ENCODE measurements around the gene QDPR. TPM values are rescaled to one million over a fixed set of nuclear protein-coding genes. Genes with fewer than 3 reads are reported as not detected.
"Not testable (repeated sequence)": the region's sequence is repeated elsewhere in the genome, so short reads cannot be mapped to it uniquely, and the experiment has no call there.

The QDPR gene
- total RNA-seq, 1 donor from 2014 or later, result 25.2 TPM

DNA sequence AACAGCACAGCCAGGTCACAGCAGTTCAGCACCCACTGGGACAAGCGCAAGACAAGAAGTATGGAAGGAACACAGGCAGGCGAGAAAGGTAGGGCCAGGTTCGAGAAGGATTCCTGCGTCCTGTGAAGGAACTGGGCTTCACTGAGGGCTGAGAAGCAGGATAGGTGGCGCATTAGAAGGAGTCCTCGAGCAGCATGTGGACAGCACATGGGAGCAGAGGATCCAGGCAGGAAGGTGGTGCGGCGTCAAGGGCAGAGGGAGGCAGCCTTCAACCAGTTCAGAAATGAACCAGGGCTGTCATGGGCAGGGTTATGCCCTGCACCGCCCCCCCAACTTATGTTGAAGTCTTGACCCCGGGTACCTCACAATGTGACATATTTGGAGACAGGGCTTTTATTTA, 34.3 kb upstream of the QDPR start:
- Mint-ChIP-seq H3K36me3 (no peaks in the 10 kb centered on the region), H3K27me3 (ENCODE audit: low read depth) (peaks cover 6% of the 10 kb centered on the region), H3K27ac (no peak overlapping the region), H3K4me1 (peaks cover 3% of the 10 kb centered on the region), H3K4me3 (no peak overlapping the region), H3K9me3 (no peaks in the 10 kb centered on the region)
- TF ChIP-seq, protein P1, sequence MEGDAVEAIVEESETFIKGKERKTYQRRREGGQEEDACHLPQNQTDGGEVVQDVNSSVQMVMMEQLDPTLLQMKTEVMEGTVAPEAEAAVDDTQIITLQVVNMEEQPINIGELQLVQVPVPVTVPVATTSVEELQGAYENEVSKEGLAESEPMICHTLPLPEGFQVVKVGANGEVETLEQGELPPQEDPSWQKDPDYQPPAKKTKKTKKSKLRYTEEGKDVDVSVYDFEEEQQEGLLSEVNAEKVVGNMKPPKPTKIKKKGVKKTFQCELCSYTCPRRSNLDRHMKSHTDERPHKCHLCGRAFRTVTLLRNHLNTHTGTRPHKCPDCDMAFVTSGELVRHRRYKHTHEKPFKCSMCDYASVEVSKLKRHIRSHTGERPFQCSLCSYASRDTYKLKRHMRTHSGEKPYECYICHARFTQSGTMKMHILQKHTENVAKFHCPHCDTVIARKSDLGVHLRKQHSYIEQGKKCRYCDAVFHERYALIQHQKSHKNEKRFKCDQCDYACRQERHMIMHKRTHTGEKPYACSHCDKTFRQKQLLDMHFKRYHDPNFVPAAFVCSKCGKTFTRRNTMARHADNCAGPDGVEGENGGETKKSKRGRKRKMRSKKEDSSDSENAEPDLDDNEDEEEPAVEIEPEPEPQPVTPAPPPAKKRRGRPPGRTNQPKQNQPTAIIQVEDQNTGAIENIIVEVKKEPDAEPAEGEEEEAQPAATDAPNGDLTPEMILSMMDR (IDR thresholded peaks at IDR 0.05; ENCODE audit: unreplicated experiment), result no peak
- DNase-seq (ENCODE audit: low spot score in 2 of 2, unreplicated experiment in 2 of 2), result no peak

DNA sequence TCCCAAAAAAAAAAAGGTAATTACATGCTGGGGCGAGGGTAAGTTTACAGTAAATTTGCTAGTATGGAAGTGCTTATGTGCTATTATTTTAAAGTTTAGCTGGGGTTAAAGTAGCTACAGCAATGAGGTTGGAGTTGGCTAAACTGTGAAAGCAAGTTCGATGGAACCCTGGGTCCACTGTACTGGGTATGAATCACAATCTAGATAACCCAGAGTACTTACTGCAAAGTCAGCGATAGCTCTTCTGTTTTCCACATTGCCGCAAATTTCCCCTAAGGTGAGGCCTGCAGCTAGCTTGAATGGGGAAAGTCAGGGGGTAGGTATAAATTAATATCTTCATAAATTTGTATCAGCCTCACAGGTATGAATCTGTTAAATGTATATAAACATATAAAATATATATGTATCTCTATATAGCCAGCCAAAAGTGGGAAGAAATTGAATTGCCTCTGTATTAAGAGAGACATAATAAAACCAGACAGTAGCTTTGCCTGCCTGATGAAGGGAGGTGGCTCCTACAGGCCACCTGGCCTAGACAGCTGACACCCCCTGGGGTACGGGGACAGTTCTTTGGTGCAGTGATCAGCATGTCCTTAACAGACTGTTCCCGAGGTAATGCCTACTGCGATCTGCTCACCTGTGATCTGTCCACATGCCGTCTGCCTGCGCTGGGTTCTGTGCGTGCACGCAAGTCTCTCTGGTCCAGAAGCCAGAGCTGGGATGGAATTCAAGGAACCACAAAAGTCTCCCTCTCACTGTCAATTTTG, 33.7 kb upstream of the QDPR start:
- Mint-ChIP-seq H3K27ac (no peak overlapping the region), H3K4me1 (peaks cover 3% of the 10 kb centered on the region), H3K27me3 (ENCODE audit: low read depth) (peaks cover 5% of the 10 kb centered on the region), H3K36me3 (no peaks in the 10 kb centered on the region), H3K9me3 (no peaks in the 10 kb centered on the region), H3K4me3 (no peak overlapping the region)
- TF ChIP-seq, protein P1 (IDR thresholded peaks at IDR 0.05; ENCODE audit: unreplicated experiment), result no peak
- DNase-seq (ENCODE audit: low spot score in 2 of 2, unreplicated experiment in 2 of 2), result no peak

DNA sequence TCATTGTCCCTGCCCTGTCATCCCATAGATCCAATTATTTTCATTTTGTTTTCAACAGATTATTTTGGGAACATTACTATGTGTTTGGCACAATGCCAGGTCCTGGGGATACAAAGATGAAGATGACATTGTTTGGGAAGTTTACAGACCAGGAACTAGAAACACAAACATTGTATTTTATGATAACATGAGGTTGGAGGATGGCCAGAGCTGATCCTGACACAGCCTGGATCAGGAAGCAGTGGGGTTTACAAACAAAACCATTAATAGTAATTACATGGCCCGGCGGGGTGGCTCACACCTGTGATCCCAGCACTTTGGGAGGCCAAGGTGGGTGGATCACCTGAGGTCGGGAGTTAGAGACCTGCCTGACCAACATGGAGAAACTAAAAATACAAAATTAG, 32.9 kb upstream of the QDPR start:
- no peaks in the 10 kb centered on the region for H3K9me3 Mint-ChIP-seq
- TF ChIP-seq, protein P1 (IDR thresholded peaks at IDR 0.05; ENCODE audit: unreplicated experiment), result no peak
- DNase-seq (ENCODE audit: low spot score in 2 of 2, unreplicated experiment in 2 of 2), result no peak
- no peaks in the 10 kb centered on the region for H3K36me3 Mint-ChIP-seq
- peaks cover 5% of the 10 kb centered on the region for H3K27me3 Mint-ChIP-seq (ENCODE audit: low read depth)
- H3K27ac Mint-ChIP-seq, result no peak overlapping the region
- H3K4me3 Mint-ChIP-seq, result no peak overlapping the region
- peaks cover 3% of the 10 kb centered on the region for H3K4me1 Mint-ChIP-seq

DNA sequence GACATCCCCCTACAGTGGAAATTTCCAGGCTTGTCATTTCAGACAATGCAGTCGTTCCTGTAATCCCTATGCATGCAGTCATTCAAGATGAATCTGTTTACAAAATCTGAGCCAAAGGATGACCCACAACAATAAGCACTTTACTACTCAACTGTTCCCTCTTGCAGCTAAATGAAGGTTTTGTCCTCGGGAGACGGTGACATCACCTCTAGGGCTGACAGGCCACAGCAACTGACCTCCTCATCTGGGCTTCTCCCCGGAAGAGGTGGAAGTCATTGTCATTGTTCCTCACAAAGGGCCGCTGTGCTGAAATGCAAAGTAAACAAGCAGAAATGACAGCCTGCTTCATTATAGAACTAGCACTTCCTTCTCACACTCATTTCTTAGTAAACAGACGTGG, 32.3 kb upstream of the QDPR start:
- DNase-seq (ENCODE audit: low spot score in 2 of 2, unreplicated experiment in 2 of 2), result no peak
- peaks cover 5% of the 10 kb centered on the region for H3K27me3 Mint-ChIP-seq (ENCODE audit: low read depth)
- no peak overlapping the region for H3K27ac Mint-ChIP-seq
- TF ChIP-seq, protein P1 (IDR thresholded peaks at IDR 0.05; ENCODE audit: unreplicated experiment), result no peak
- peaks cover 3% of the 10 kb centered on the region for H3K4me1 Mint-ChIP-seq
- H3K36me3 Mint-ChIP-seq, result no peaks in the 10 kb centered on the region
- H3K4me3 Mint-ChIP-seq, result no peak overlapping the region
- no peaks in the 10 kb centered on the region for H3K9me3 Mint-ChIP-seq

DNA sequence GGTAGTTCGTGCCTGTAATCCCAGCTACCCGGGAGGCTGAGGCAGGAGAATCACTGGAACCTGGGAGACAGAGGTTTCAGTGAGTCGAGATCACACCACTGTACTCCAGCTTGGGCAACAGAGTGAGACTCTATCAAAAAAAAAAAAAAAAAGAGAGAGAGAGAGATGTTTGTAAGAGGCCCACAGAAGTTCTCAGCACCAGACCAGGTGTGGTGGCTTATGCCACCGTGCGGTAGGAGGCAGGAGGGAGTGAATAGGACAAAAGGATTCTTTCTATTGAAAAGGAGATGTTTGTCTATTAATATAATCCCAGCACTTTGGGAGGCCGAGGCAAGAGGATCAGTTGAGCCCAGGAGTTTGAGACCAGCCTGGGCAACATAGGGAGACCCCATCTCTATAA, 25.2 kb upstream of the QDPR start:
- not testable (repeated sequence) for H3K27ac Mint-ChIP-seq; H3K4me3 Mint-ChIP-seq; H3K36me3 Mint-ChIP-seq; H3K4me1 Mint-ChIP-seq; H3K27me3 Mint-ChIP-seq (ENCODE audit: low read depth); H3K9me3 Mint-ChIP-seq; DNase-seq (ENCODE audit: low spot score in 2 of 2, unreplicated experiment in 2 of 2)

DNA sequence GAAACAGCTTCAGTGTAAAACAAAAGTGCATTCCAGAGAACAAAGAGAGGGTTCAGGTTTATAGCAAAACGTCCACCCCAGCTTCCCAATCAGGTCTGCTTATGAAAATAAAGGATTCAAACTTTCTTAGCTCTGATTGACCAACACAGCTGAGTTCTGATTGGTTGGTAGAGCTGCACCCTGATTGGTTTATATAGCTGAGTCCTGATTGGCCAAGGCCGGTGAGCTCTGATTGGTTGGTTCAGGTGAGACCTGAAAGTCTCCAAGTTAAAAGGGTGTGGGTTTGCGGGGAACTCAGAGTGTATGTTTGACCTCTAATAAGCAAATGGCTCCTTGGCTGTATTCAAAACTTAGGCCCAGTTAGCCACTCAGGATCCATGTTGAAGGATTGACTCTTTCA, 24.0 kb upstream of the QDPR start:
- no peaks in the 10 kb centered on the region for H3K9me3 Mint-ChIP-seq
- H3K4me3 Mint-ChIP-seq, result no peak overlapping the region
- H3K36me3 Mint-ChIP-seq, result no peaks in the 10 kb centered on the region
- no peak overlapping the region for H3K27ac Mint-ChIP-seq
- TF ChIP-seq, protein P1 (IDR thresholded peaks at IDR 0.05; ENCODE audit: unreplicated experiment), result no peak
- no peaks in the 10 kb centered on the region for H3K4me1 Mint-ChIP-seq
- no peak for DNase-seq (ENCODE audit: low spot score in 2 of 2, unreplicated experiment in 2 of 2)
- peaks cover 2% of the 10 kb centered on the region for H3K27me3 Mint-ChIP-seq (ENCODE audit: low read depth)

Data from mesothelial cell of epicardium (in vitro differentiated cells).